ENCODE measurements around the gene TMEM150C.

The TMEM150C gene

GRCh38 chr4:82437285-82438005 lies 124.3 kb downstream of the TMEM150C start:
- no peak for TF ChIP-seq SIN3A (IDR thresholded peaks at IDR 0.05; ENCODE audit: borderline replicate concordance, insufficient read depth, low read length)
- no peak for TF ChIP-seq REST (IDR thresholded peaks at IDR 0.05; ENCODE audit: insufficient read depth in 1 of 2, low read depth in 2 of 2, low read length in 2 of 2)
- TF ChIP-seq TAF1 (IDR thresholded peaks at IDR 0.05; ENCODE audit: borderline replicate concordance, insufficient read depth, low read length) = no peak
- TF ChIP-seq FOXP2 (optimal IDR thresholded peaks at IDR 0.05; ENCODE audit: borderline replicate concordance, extremely low read depth, extremely low read length, insufficient read depth) = no peak
- no peak for TF ChIP-seq POLR2AphosphoS5 (IDR thresholded peaks at IDR 0.05; ENCODE audit: low read depth, low read length)

- TF ChIP-seq FOXP2 (optimal IDR thresholded peaks at IDR 0.05; ENCODE audit: borderline replicate concordance, extremely low read depth, extremely low read length, insufficient read depth) = no peak
- TF ChIP-seq REST (IDR thresholded peaks at IDR 0.05; ENCODE audit: insufficient read depth in 1 of 2, low read depth in 2 of 2, low read length in 2 of 2) = no peak
- no peak for TF ChIP-seq TAF1 (IDR thresholded peaks at IDR 0.05; ENCODE audit: borderline replicate concordance, insufficient read depth, low read length)
- no peak for TF ChIP-seq POLR2AphosphoS5 (IDR thresholded peaks at IDR 0.05; ENCODE audit: low read depth, low read length)
- TF ChIP-seq SIN3A (IDR thresholded peaks at IDR 0.05; ENCODE audit: borderline replicate concordance, insufficient read depth, low read length) = no peak
Observed at GRCh38 chr4:82436780-82437179, 125.0 kb downstream of the TMEM150C start.

GRCh38 chr4:82436130-82436529 lies 125.7 kb downstream of the TMEM150C start:
- no peak for TF ChIP-seq REST (IDR thresholded peaks at IDR 0.05; ENCODE audit: insufficient read depth in 1 of 2, low read depth in 2 of 2, low read length in 2 of 2)
- no peak for TF ChIP-seq TAF1 (IDR thresholded peaks at IDR 0.05; ENCODE audit: borderline replicate concordance, insufficient read depth, low read length)
- no peak for TF ChIP-seq POLR2AphosphoS5 (IDR thresholded peaks at IDR 0.05; ENCODE audit: low read depth, low read length)
- TF ChIP-seq FOXP2 (optimal IDR thresholded peaks at IDR 0.05; ENCODE audit: borderline replicate concordance, extremely low read depth, extremely low read length, insufficient read depth) = no peak
- no peak for TF ChIP-seq SIN3A (IDR thresholded peaks at IDR 0.05; ENCODE audit: borderline replicate concordance, insufficient read depth, low read length)

- TF ChIP-seq FOXP2 (optimal IDR thresholded peaks at IDR 0.05; ENCODE audit: borderline replicate concordance, extremely low read depth, extremely low read length, insufficient read depth) (no peak), POLR2AphosphoS5 (IDR thresholded peaks at IDR 0.05; ENCODE audit: low read depth, low read length) (no peak), SIN3A (IDR thresholded peaks at IDR 0.05; ENCODE audit: borderline replicate concordance, insufficient read depth, low read length) (no peak), REST (IDR thresholded peaks at IDR 0.05; ENCODE audit: insufficient read depth in 1 of 2, low read depth in 2 of 2, low read length in 2 of 2) (no peak), TAF1 (IDR thresholded peaks at IDR 0.05; ENCODE audit: borderline replicate concordance, insufficient read depth, low read length) (no peak)
Observed at GRCh38 chr4:82434949-82435348, 126.8 kb downstream of the TMEM150C start.
